H9 (cell line): ENCODE results near the gene GID8. TPM values are rescaled to one million over a fixed set of nuclear protein-coding genes. Genes with fewer than 3 reads are reported as not detected.
A peak's percentile ranks its signal among the peaks of the same experiment; 100 is the strongest.

Experiments used
- DNase-seq: peaks from one replicate; pipeline ENCODE4 v3.0.0-alpha.2; 2017
- H2AFZ ChIP-seq: one replicate; pipeline ENCODE4 v1.6.1; 2013; ENCODE audit warnings: mild to moderate bottlenecking, low read length, control low read depth, moderate library complexity
- H2AK5ac ChIP-seq: 2 replicates; pipeline ENCODE4 v1.6.1; 2013; ENCODE audit warnings: low read length, control low read depth, mixed read lengths; ENCODE audit not compliant: insufficient read length
- H2BK120ac ChIP-seq: one replicate; pipeline ENCODE4 v1.6.1; 2013; ENCODE audit warnings: low read depth, mild to moderate bottlenecking, low read length, control low read depth, inconsistent platforms; ENCODE audit not compliant: poor library complexity, severe bottlenecking
- H2BK12ac ChIP-seq: 2 replicates; pipeline ENCODE4 v1.6.1; 2013; ENCODE audit warnings: low read length, control low read depth, mixed read lengths, low read depth; ENCODE audit not compliant: insufficient read length
- H2BK15ac ChIP-seq: 2 replicates; pipeline ENCODE4 v1.6.1; 2013; ENCODE audit warnings: low read depth, low read length, control low read depth
- H2BK20ac ChIP-seq: one replicate; pipeline ENCODE4 v1.6.1; 2013; ENCODE audit warnings: low read depth, mild to moderate bottlenecking, low read length, control low read depth, inconsistent platforms; ENCODE audit not compliant: poor library complexity, severe bottlenecking
- H2BK5ac ChIP-seq: 2 replicates; pipeline ENCODE4 v1.6.1; 2013; ENCODE audit warnings: low read length, control low read depth, mixed read lengths; ENCODE audit not compliant: insufficient read length
- H3K14ac ChIP-seq: 2 replicates; pipeline ENCODE4 v1.6.1; 2013; ENCODE audit warnings: low read length, control low read depth; ENCODE audit not compliant: insufficient read depth
- H3K18ac ChIP-seq: 2 replicates; pipeline ENCODE4 v1.6.1; 2013; ENCODE audit warnings: low read depth, mild to moderate bottlenecking, mixed read lengths, low read length, control low read depth; ENCODE audit not compliant: insufficient read length
- H3K23ac ChIP-seq: 2 replicates; pipeline ENCODE4 v1.6.1; 2013; ENCODE audit warnings: low read length, control low read depth, mixed read lengths, low read depth; ENCODE audit not compliant: insufficient read length
- H3K23me2 ChIP-seq: 2 replicates; pipeline ENCODE4 v1.6.1; 2013; ENCODE audit warnings: low read depth, mild to moderate bottlenecking, mixed read lengths, low read length, control low read depth; ENCODE audit not compliant: insufficient read length, poor library complexity, severe bottlenecking
- H3K27ac ChIP-seq: 2 replicates; pipeline ENCODE4 v1.5.1; 2013; ENCODE audit warnings: low read length, control low read depth, mixed read lengths, low read depth; ENCODE audit not compliant: insufficient read length
- H3K27me3 ChIP-seq: 2 replicates; pipeline ENCODE4 v1.6.1; 2013; ENCODE audit warnings: low read length, control low read depth, inconsistent platforms; ENCODE audit not compliant: insufficient read depth
- H3K4ac ChIP-seq: 2 replicates; pipeline ENCODE4 v1.6.1; 2013; ENCODE audit warnings: low read depth, mild to moderate bottlenecking, control low read depth, inconsistent platforms, low read length, moderate library complexity
- H3K4me1 ChIP-seq: 2 replicates; pipeline ENCODE4 v1.6.1; 2013; ENCODE audit warnings: low read length, control low read depth, inconsistent platforms; ENCODE audit not compliant: insufficient read depth
- H3K4me2 ChIP-seq: 2 replicates; pipeline ENCODE4 v1.6.1; 2013; ENCODE audit warnings: low read length, control low read depth, mixed read lengths; ENCODE audit not compliant: insufficient read length, insufficient read depth
- H3K56ac ChIP-seq: 2 replicates; pipeline ENCODE4 v1.6.1; 2013; ENCODE audit warnings: low read depth, mild to moderate bottlenecking, mixed read lengths, low read length, control low read depth; ENCODE audit not compliant: insufficient read length
- H3K79me1 ChIP-seq: 2 replicates; pipeline ENCODE4 v1.6.1; 2013; ENCODE audit warnings: low read depth, mild to moderate bottlenecking, moderate library complexity, low read length, control low read depth, inconsistent platforms; ENCODE audit not compliant: insufficient read depth, poor library complexity, severe bottlenecking
- H3K79me2 ChIP-seq: 2 replicates; pipeline ENCODE4 v1.6.1; 2013; ENCODE audit warnings: low read length, control low read depth, inconsistent platforms; ENCODE audit not compliant: insufficient read depth
- H3K9ac ChIP-seq: 2 replicates; pipeline ENCODE4 v1.6.1; 2013; ENCODE audit warnings: low read length, control low read depth, mixed read lengths; ENCODE audit not compliant: insufficient read length; ENCODE audit errors: extremely low read depth
- H3K9me3 ChIP-seq: one replicate; pipeline ENCODE4 v1.6.1; 2013; ENCODE audit warnings: low read depth, low read length, inconsistent platforms; ENCODE audit not compliant: control insufficient read depth
- H3T11ph ChIP-seq: one replicate; pipeline ENCODE4 v1.6.1; 2013; ENCODE audit warnings: mild to moderate bottlenecking, low read length, control low read depth, inconsistent platforms
- H4K20me1 ChIP-seq: one replicate; pipeline ENCODE4 v1.6.1; 2013; ENCODE audit not compliant: control insufficient read depth, insufficient read length, insufficient read depth
- H4K5ac ChIP-seq: 2 replicates; pipeline ENCODE4 v1.6.1; 2013; ENCODE audit warnings: low read depth, mild to moderate bottlenecking, mixed read lengths, low read length, control low read depth; ENCODE audit not compliant: insufficient read length
- H4K8ac ChIP-seq: replicated peaks from 2 replicates; pipeline ENCODE4 v1.6.1; 2013; ENCODE audit warnings: low read length, control low read depth, mixed read lengths, low read depth; ENCODE audit not compliant: insufficient read length
- H4K91ac ChIP-seq: 2 replicates; pipeline ENCODE4 v1.6.1; 2013; ENCODE audit warnings: low read depth, mild to moderate bottlenecking, moderate library complexity, mixed read lengths, low read length, control low read depth; ENCODE audit not compliant: insufficient read length
- H3K27ac Mint-ChIP-seq, 3 experiments: 2 replicates in 2 of 3; 3 replicates in 1 of 3; pipeline ENCODE4 v1.8.0; 2020 to 2021; ENCODE audit warnings: mixed read lengths in 3 of 3, mild to moderate bottlenecking in 1 of 3, moderate library complexity in 1 of 3
- H3K27me3 Mint-ChIP-seq: 2 replicates; pipeline ENCODE4 v1.8.0; 2021; ENCODE audit warnings: low read depth, mild to moderate bottlenecking, moderate library complexity, mixed read lengths
- H3K36me3 Mint-ChIP-seq, 3 experiments: 2 replicates in 2 of 3; 3 replicates in 1 of 3; pipeline ENCODE4 v1.8.0; 2020 to 2021; ENCODE audit warnings: low read depth in 3 of 3, mixed read lengths in 3 of 3; ENCODE audit not compliant: insufficient read depth in 1 of 3
- H3K4me1 Mint-ChIP-seq, 2 experiments: 2 replicates each; pipeline ENCODE4 v1.8.0; 2020; ENCODE audit warnings: mixed read lengths in 2 of 2
- H3K4me3 Mint-ChIP-seq, 2 experiments: 2 replicates in 1 of 2; 3 replicates in 1 of 2; pipeline ENCODE4 v1.8.0; 2020 to 2021; ENCODE audit warnings: mild to moderate bottlenecking in 2 of 2, mixed read lengths in 2 of 2, moderate library complexity in 1 of 2
- H3K9me3 Mint-ChIP-seq, 2 experiments: 2 replicates in 1 of 2; 3 replicates in 1 of 2; pipeline ENCODE4 v1.8.0; 2020; ENCODE audit warnings: mild to moderate bottlenecking in 2 of 2, mixed read lengths in 2 of 2, moderate library complexity in 1 of 2
- WGBS: extraction: QIAGEN DNeasy Blood & Tissue Kit; methylation state at CpG from one replicate; pipeline ENCODE4 v1.1.7; 2013; ENCODE audit warnings: missing lambda C conversion rate, low lambda C conversion rate, mixed read lengths; ENCODE audit not compliant: insufficient read length; ENCODE audit errors: extremely low coverage; 5-methylcytosine and 5-hydroxymethylcytosine counted together
- total RNA-seq: library from RNA; stranded (reverse); gene quantifications from 2 replicates; pipeline ENCODE4 v1.2.1, GENCODE V29; 2021
- TF ChIP-seq, protein P1 (sequence below): fragments of 200-600 bp; sonication (generic); conservative IDR thresholded peaks from 3 replicates; pipeline ENCODE4 v1.8.0; 2021; ENCODE audit warnings: antibody characterized with exemption, mild to moderate bottlenecking

The GID8 gene
- total RNA-seq, 1 experiment from 2014 or later, result 60.9 TPM

DNA sequence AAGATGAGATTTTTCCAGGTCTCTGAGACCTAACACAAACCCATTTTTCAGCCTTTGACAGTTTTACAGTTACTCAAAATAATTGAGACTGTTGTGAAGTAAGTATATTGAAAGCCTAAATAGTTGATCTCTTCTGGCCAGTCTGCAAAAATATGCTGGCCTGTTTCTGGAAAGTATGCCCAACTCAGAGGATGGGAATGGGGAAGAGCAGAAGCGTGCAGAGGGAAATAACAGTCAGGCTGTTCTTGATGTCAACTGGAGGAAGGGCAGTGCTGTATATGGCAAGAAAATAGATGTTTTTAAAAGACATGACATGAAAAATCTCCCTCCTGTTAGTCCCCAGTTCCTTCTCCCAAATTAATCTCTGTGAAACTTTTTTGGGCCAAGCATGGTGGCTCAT lies 3.8 kb downstream of the GID8 start:
- Histone ChIP-seq H3K9ac (no peak overlapping the region), H3T11ph (no peak overlapping the region), H3K4me2 (no peak overlapping the region), H4K20me1 (no peaks in the 10 kb centered on the region), H3K4ac (no peak overlapping the region), H2BK120ac (no peak overlapping the region), H3K27me3 (no peaks in the 10 kb centered on the region), H4K91ac (no peak overlapping the region), H3K4me1 (no peaks in the 10 kb centered on the region; the same call in 1 of the 2 replicates), H2BK5ac (no peak overlapping the region), H2AK5ac (no peak overlapping the region), H3K27ac (no peak overlapping the region), H3K23me2 (no peaks in the 10 kb centered on the region), H3K23ac (no peak overlapping the region), H3K79me2 (peaks cover 38% of the 10 kb centered on the region; the same call in 1 of the 2 replicates), H4K5ac (no peak overlapping the region), H3K56ac (no peak overlapping the region), H4K8ac (no peak overlapping the region), H3K14ac (no peak overlapping the region), H2BK20ac (no peak overlapping the region), H3K9me3 (no peaks in the 10 kb centered on the region), H3K18ac (no peak overlapping the region), H2AFZ (no peak overlapping the region), H2BK12ac (no peak overlapping the region), H2BK15ac (no peak overlapping the region), H3K79me1 (no peaks in the 10 kb centered on the region)
- peaks cover 2% of the 10 kb centered on the region; the same call in 1 of the 2 replicates for H3K27me3 Mint-ChIP-seq
- TF ChIP-seq, protein P1, sequence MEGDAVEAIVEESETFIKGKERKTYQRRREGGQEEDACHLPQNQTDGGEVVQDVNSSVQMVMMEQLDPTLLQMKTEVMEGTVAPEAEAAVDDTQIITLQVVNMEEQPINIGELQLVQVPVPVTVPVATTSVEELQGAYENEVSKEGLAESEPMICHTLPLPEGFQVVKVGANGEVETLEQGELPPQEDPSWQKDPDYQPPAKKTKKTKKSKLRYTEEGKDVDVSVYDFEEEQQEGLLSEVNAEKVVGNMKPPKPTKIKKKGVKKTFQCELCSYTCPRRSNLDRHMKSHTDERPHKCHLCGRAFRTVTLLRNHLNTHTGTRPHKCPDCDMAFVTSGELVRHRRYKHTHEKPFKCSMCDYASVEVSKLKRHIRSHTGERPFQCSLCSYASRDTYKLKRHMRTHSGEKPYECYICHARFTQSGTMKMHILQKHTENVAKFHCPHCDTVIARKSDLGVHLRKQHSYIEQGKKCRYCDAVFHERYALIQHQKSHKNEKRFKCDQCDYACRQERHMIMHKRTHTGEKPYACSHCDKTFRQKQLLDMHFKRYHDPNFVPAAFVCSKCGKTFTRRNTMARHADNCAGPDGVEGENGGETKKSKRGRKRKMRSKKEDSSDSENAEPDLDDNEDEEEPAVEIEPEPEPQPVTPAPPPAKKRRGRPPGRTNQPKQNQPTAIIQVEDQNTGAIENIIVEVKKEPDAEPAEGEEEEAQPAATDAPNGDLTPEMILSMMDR, result no peak
- DNase-seq, result no peak
- peaks cover 10 to 20% of the 10 kb centered on the region in 2 experiments for H3K4me1 Mint-ChIP-seq
- no CpG with 5 or more reads among the region's 1 CpG for WGBS
- peak overlapping the region in 1 of 3 experiments; percentile 25; a peak in 1 of 7 replicates for H3K27ac Mint-ChIP-seq
- H3K4me3 Mint-ChIP-seq, result no peak overlapping the region
- no peaks in the 10 kb centered on the region for H3K9me3 Mint-ChIP-seq
- H3K36me3 Mint-ChIP-seq, result peaks cover 43 to 73% (median 60%) of the 10 kb centered on the region in 3 experiments
